K562 (cell line): Measurements from ENCODE around the gene SLC35A2. TPM values are rescaled to one million over a fixed set of nuclear protein-coding genes. Genes with fewer than 3 reads are reported as not detected.

ENCODE experiments used
- CC2D1A ChIP-seq: fragments of 450-650 bp; IDR thresholded peaks from 2 replicates; pipeline ENCODE4 v1.6.1; 2017; ENCODE audit warnings: mild to moderate bottlenecking
- CCNT2 ChIP-seq: IDR thresholded peaks from 2 replicates; pipeline ENCODE4 v1.6.1; 2011; ENCODE audit warnings: borderline replicate concordance, low read depth, mild to moderate bottlenecking, moderate library complexity, mixed read lengths, low read length; ENCODE audit not compliant: insufficient read length; ENCODE audit errors: extremely low read depth
- CSDE1 ChIP-seq, 2 experiments: fragments of 450-650 bp; IDR thresholded peaks; 2 replicates each; pipeline ENCODE4 v1.6.1; 2016; ENCODE audit warnings: mild to moderate bottlenecking in 1 of 2
- EZH2 ChIP-seq: IDR thresholded peaks from 2 replicates; pipeline ENCODE4 v1.6.1; 2012; ENCODE audit warnings: low read depth, mild to moderate bottlenecking, inconsistent platforms, low read length, borderline replicate concordance
- HDGF ChIP-seq: fragments of 450-650 bp; IDR thresholded peaks from 2 replicates; pipeline ENCODE4 v1.6.1; 2016
- ILK ChIP-seq: fragments of 450-650 bp; IDR thresholded peaks from 2 replicates; pipeline ENCODE4 v1.6.1; 2016; ENCODE audit warnings: missing genetic modification characterization, low read depth, mild to moderate bottlenecking, missing compliant biosample characterization, moderate library complexity, borderline replicate concordance
- MTA2 ChIP-seq: fragments of 450-650 bp; IDR thresholded peaks from 2 replicates; pipeline ENCODE4 v1.6.1; 2016; ENCODE audit warnings: low read depth
- NCOR1 ChIP-seq: fragments of 450-650 bp; IDR thresholded peaks from 2 replicates; pipeline ENCODE4 v1.6.1; 2016; ENCODE audit warnings: mild to moderate bottlenecking, moderate library complexity
- PHF21A ChIP-seq: fragments of 450-650 bp; IDR thresholded peaks from 2 replicates; pipeline ENCODE4 v1.6.1; 2017; ENCODE audit warnings: low read depth, borderline replicate concordance
- PHF8 ChIP-seq: fragments of 200-600 bp; sonication (generic); IDR thresholded peaks from 2 replicates; pipeline ENCODE4 v1.6.1; 2012; ENCODE audit warnings: mixed run types, mild to moderate bottlenecking, inconsistent platforms, low read length, moderate library complexity, borderline replicate concordance
- POLR2B ChIP-seq: fragments of 450-650 bp; IDR thresholded peaks from 2 replicates; pipeline ENCODE4 v1.6.1; 2018; ENCODE audit warnings: low read depth; ENCODE audit not compliant: partially characterized antibody
- SMAD3 ChIP-seq: fragments of 450-650 bp; formaldehyde crosslinking; conservative IDR thresholded peaks from 2 replicates; pipeline ENCODE4 v1.4.0; 2020; ENCODE audit warnings: mild to moderate bottlenecking
- ZBTB2 ChIP-seq: fragments of 450-650 bp; IDR thresholded peaks from 2 replicates; pipeline ENCODE4 v1.6.1; 2016; ENCODE audit warnings: antibody characterized with exemption
- ZFPM2 ChIP-seq: fragments of 250-450 bp; sonication (Bioruptor Pico); IDR thresholded peaks from 2 replicates; pipeline ENCODE4 v1.5.1; 2022; ENCODE audit warnings: mild to moderate bottlenecking
- polyA plus RNA-seq, 8 experiments: library from polyadenylated mRNA; depleted of rRNA in 4 of 8; stranded (reverse) in 5 of 8; unstranded in 3 of 8; fragments of >200 nt; fragmentation: Nextera tagmentation in 2 of 8; fragmentation: Illumina TruSeq in 1 of 8; extraction: Ambion mirVana in 2 of 8; extraction: Trizol in 1 of 8; gene quantifications; 2 replicates each; pipeline versions ENCODE4 v1.2.1 to v1.2.3, GENCODE V29; 2011 to 2014; ENCODE audit warnings: inconsistent platforms in 1 of 8, missing spikeins in 1 of 8
- total RNA-seq, 7 experiments: library from RNA; depleted of rRNA in 6 of 7; stranded (reverse); fragments of >200 nt in 6 of 7; fragmentation: Illumina TruSeq in 2 of 7; extraction: Trizol in 2 of 7; gene quantifications; 2 replicates each; pipeline versions ENCODE4 v1.2.1 to v1.2.3, GENCODE V29; 2011 to 2021; ENCODE audit warnings: low replicate concordance in 1 of 7
- TF ChIP-seq, protein P1 (sequence below): sonication (generic); formaldehyde crosslinking; IDR thresholded peaks from 2 replicates; pipeline ENCODE4 v1.8.1; 2023; ENCODE audit warnings: missing genetic modification reagents, mild to moderate bottlenecking, borderline replicate concordance
- TF ChIP-seq, protein P2 (sequence below), 3 experiments: IDR thresholded peaks in 2 of 3; conservative IDR thresholded peaks in 1 of 3; 2 replicates each; pipeline ENCODE4 v1.5.1; 2011 to 2012; ENCODE audit warnings: low read length in 3 of 3, mild to moderate bottlenecking in 3 of 3, control low read depth in 2 of 3, improper control_type of control experiment in 1 of 3, inconsistent platforms in 1 of 3, low read depth in 1 of 3, mixed read lengths in 1 of 3, moderate library complexity in 1 of 3; ENCODE audit not compliant: insufficient read depth in 2 of 3

The SLC35A2 gene
- total and polyA plus RNA-seq, 9 of the 15 experiments (the other 6 are each of a cell fraction or from before 2014, with no cell fraction given) = 3.3 to 38.9 (median 20.0) TPM

DNA sequence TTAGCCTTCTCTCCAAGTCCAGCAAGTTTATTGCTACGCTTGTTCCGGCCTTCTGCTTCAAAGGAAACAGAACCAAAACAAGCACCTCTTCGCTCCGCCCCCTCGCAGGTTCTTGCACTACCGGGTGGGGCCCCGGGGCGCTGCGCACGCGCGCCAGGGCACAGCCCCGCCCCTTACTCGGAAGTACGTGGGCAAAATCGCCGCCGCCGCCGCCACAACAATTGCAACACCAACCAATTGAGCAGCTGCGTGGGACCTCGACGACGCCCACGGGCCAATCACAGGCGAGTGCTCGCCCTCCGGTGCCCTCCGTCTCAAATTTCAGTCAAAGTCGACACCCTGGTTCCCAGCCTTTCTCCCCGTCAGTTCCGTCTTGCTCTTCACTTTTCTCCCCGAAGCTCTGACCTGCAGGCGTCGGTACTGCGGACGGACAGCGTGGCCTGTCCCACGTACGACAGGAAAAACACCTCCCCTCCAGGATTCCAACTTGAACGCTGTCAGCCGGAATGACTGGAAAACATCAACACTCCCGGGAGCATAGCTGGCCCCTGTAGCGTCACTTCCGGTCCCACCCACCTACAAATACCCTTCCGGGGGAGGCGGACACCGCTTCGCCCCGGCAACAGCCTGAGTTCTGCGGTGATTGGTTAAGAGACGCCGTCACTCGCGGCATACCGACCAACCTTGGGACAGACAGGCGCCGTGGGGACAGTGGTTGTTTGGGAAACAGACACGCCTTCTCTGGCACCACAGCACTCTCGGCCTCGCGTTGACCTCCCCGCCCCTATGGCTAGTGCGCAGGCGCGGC lies 46.6 kb upstream of the SLC35A2 start (continued):
- TF ChIP-seq ZBTB2 = peak; percentile 88; the same call in 1 of the 2 replicates
- TF ChIP-seq PHF21A = no peak
- no peak for TF ChIP-seq ZFPM2 (CRISPR knock-in tag)
- no peak for TF ChIP-seq CC2D1A
- no peak for TF ChIP-seq ILK (tag)
- no peak for TF ChIP-seq MTA2
- TF ChIP-seq, protein P1, sequence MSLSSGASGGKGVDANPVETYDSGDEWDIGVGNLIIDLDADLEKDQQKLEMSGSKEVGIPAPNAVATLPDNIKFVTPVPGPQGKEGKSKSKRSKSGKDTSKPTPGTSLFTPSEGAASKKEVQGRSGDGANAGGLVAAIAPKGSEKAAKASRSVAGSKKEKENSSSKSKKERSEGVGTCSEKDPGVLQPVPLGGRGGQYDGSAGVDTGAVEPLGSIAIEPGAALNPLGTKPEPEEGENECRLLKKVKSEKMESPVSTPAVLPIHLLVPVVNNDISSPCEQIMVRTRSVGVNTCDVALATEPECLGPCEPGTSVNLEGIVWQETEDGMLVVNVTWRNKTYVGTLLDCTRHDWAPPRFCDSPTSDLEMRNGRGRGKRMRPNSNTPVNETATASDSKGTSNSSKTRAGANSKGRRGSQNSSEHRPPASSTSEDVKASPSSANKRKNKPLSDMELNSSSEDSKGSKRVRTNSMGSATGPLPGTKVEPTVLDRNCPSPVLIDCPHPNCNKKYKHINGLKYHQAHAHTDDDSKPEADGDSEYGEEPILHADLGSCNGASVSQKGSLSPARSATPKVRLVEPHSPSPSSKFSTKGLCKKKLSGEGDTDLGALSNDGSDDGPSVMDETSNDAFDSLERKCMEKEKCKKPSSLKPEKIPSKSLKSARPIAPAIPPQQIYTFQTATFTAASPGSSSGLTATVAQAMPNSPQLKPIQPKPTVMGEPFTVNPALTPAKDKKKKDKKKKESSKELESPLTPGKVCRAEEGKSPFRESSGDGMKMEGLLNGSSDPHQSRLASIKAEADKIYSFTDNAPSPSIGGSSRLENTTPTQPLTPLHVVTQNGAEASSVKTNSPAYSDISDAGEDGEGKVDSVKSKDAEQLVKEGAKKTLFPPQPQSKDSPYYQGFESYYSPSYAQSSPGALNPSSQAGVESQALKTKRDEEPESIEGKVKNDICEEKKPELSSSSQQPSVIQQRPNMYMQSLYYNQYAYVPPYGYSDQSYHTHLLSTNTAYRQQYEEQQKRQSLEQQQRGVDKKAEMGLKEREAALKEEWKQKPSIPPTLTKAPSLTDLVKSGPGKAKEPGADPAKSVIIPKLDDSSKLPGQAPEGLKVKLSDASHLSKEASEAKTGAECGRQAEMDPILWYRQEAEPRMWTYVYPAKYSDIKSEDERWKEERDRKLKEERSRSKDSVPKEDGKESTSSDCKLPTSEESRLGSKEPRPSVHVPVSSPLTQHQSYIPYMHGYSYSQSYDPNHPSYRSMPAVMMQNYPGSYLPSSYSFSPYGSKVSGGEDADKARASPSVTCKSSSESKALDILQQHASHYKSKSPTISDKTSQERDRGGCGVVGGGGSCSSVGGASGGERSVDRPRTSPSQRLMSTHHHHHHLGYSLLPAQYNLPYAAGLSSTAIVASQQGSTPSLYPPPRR = no peak
- TF ChIP-seq, protein P2, sequence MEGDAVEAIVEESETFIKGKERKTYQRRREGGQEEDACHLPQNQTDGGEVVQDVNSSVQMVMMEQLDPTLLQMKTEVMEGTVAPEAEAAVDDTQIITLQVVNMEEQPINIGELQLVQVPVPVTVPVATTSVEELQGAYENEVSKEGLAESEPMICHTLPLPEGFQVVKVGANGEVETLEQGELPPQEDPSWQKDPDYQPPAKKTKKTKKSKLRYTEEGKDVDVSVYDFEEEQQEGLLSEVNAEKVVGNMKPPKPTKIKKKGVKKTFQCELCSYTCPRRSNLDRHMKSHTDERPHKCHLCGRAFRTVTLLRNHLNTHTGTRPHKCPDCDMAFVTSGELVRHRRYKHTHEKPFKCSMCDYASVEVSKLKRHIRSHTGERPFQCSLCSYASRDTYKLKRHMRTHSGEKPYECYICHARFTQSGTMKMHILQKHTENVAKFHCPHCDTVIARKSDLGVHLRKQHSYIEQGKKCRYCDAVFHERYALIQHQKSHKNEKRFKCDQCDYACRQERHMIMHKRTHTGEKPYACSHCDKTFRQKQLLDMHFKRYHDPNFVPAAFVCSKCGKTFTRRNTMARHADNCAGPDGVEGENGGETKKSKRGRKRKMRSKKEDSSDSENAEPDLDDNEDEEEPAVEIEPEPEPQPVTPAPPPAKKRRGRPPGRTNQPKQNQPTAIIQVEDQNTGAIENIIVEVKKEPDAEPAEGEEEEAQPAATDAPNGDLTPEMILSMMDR (IDR thresholded peaks at IDR 0.05 in 2 of 3, conservative IDR thresholded peaks at IDR 0.05 in 1 of 3; ENCODE audit: insufficient read depth in 2 of 3, low read depth in 1 of 3, low read length in 3 of 3) = no peak
- no peak for TF ChIP-seq HDGF
- TF ChIP-seq CSDE1 (IDR thresholded peaks at IDR 0.05) = peak in 1 of 2 experiments; percentile 64; a peak in 1 of 4 replicates
- peak; percentile 68; the same call in 1 of the 2 replicates for TF ChIP-seq PHF8
- no peak for TF ChIP-seq CCNT2
- peak; percentile 85 for TF ChIP-seq POLR2B
- peak; percentile 58 for TF ChIP-seq NCOR1
- TF ChIP-seq EZH2 = no peak
- TF ChIP-seq SMAD3 = no peak
